K562 (cell line): ENCODE measurements around the gene RPL15. TPM values are rescaled to one million over a fixed set of nuclear protein-coding genes. Genes with fewer than 3 reads are reported as not detected.
A peak's percentile ranks its signal among the peaks of the same experiment; 100 is the strongest.

ENCODE experiments used
- ARID1B ChIP-seq: fragments of 450-650 bp; IDR thresholded peaks from 2 replicates; pipeline ENCODE4 v1.6.1; 2016; ENCODE audit warnings: antibody characterized with exemption, mild to moderate bottlenecking, inconsistent platforms
- ATF7 ChIP-seq: fragments of 450-650 bp; IDR thresholded peaks from 2 replicates; pipeline ENCODE4 v1.7.1; 2014; ENCODE audit warnings: mild to moderate bottlenecking, moderate library complexity
- CEBPG ChIP-seq, 3 experiments: fragments of 200-800 bp in 1 of 3; sonication (Bioruptor generic) in 1 of 3; sonication (generic) in 1 of 3; formaldehyde crosslinking in 1 of 3; IDR thresholded peaks in 2 of 3; conservative IDR thresholded peaks in 1 of 3; 2 replicates each; pipeline versions ENCODE4 v1.6.1 to v1.8.0; 2016 to 2022; ENCODE audit warnings: missing compliant biosample characterization in 2 of 3, missing genetic modification characterization in 2 of 3, mild to moderate bottlenecking in 1 of 3, missing genetic modification reagents in 1 of 3
- CXXC5 ChIP-seq: fragments of 250-450 bp; sonication (Bioruptor Pico); IDR thresholded peaks from 2 replicates; pipeline ENCODE4 v1.8.0; 2022; ENCODE audit warnings: inconsistent platforms, mild to moderate bottlenecking, moderate library complexity
- DDX20 ChIP-seq: fragments of 450-650 bp; IDR thresholded peaks from 2 replicates; pipeline ENCODE4 v1.6.1; 2016; ENCODE audit warnings: missing genetic modification characterization, low read depth, mild to moderate bottlenecking, missing compliant biosample characterization, moderate library complexity
- EHMT2 ChIP-seq: fragments of 450-650 bp; IDR thresholded peaks from 2 replicates; pipeline ENCODE4 v1.6.1; 2018; ENCODE audit warnings: antibody characterized with exemption
- ELF1 ChIP-seq: fragments of 200-800 bp; sonication (Bioruptor generic); IDR thresholded peaks from 2 replicates; pipeline ENCODE4 v1.6.1; 2016; ENCODE audit warnings: missing genetic modification characterization, missing compliant biosample characterization
- HNRNPH1 ChIP-seq: fragments of 200-400 bp; formaldehyde crosslinking; optimal IDR thresholded peaks from 2 replicates; pipeline ENCODE3; 2017; ENCODE audit warnings: low read depth, mild to moderate bottlenecking, low read length, moderate library complexity
- MAFK ChIP-seq: IDR thresholded peaks from 2 replicates; pipeline ENCODE4 v1.6.1; 2011; ENCODE audit warnings: low read length, improper control_type of control experiment
- MIER1 ChIP-seq: fragments of 450-650 bp; IDR thresholded peaks from 2 replicates; pipeline ENCODE4 v1.6.1; 2016; ENCODE audit warnings: antibody characterized with exemption, mild to moderate bottlenecking, low read depth
- MTF1 ChIP-seq: fragments of 250-450 bp; sonication (Bioruptor Pico); IDR thresholded peaks from 2 replicates; pipeline ENCODE4 v1.9.0; 2021; ENCODE audit warnings: moderate library complexity, mild to moderate bottlenecking, inconsistent platforms, borderline replicate concordance
- NRF1 ChIP-seq, 2 experiments: fragments of 450-650 bp; IDR thresholded peaks in 1 of 2; conservative IDR thresholded peaks in 1 of 2; 2 replicates each; pipeline ENCODE4 v1.6.1; 2014; ENCODE audit warnings: mild to moderate bottlenecking in 2 of 2
- PHF20 ChIP-seq: fragments of 450-650 bp; IDR thresholded peaks from 2 replicates; pipeline ENCODE4 v1.6.1; 2018; ENCODE audit not compliant: partially characterized antibody
- SMARCA4 ChIP-seq: fragments of 450-650 bp; IDR thresholded peaks from 2 replicates; pipeline ENCODE4 v1.6.1; 2016
- SPI1 ChIP-seq: IDR thresholded peaks from 2 replicates; pipeline ENCODE4 v1.6.1; 2011; ENCODE audit warnings: low read depth, low read length, control low read depth, borderline replicate concordance
- TAF1 ChIP-seq: IDR thresholded peaks from 2 replicates; pipeline ENCODE4 v1.6.1; 2011; ENCODE audit warnings: mild to moderate bottlenecking, low read length, moderate library complexity; ENCODE audit not compliant: insufficient read depth, control insufficient read depth, severe bottlenecking; ENCODE audit errors: extremely low read depth
- YBX1 ChIP-seq: fragments of 450-650 bp; IDR thresholded peaks from 2 replicates; pipeline ENCODE4 v1.7.1; 2016; ENCODE audit warnings: mild to moderate bottlenecking
- ZNF212 ChIP-seq: fragments of 450-650 bp; formaldehyde crosslinking; IDR thresholded peaks from 2 replicates; pipeline ENCODE4 v1.4.0; 2020; ENCODE audit warnings: mild to moderate bottlenecking
- ZNF282 ChIP-seq: sonication (generic); formaldehyde crosslinking; IDR thresholded peaks from 2 replicates; pipeline ENCODE4 v1.8.1; 2023; ENCODE audit warnings: missing genetic modification reagents
- ZNF324 ChIP-seq: fragments of 250-450 bp; sonication (Bioruptor Pico); IDR thresholded peaks from 2 replicates; pipeline ENCODE4 v1.4.0; 2020; ENCODE audit warnings: mild to moderate bottlenecking
- polyA plus RNA-seq, 8 experiments: library from polyadenylated mRNA; depleted of rRNA in 4 of 8; stranded (reverse) in 5 of 8; unstranded in 3 of 8; fragments of >200 nt; fragmentation: Nextera tagmentation in 2 of 8; fragmentation: Illumina TruSeq in 1 of 8; extraction: Ambion mirVana in 2 of 8; extraction: Trizol in 1 of 8; gene quantifications; 2 replicates each; pipeline versions ENCODE4 v1.2.1 to v1.2.3, GENCODE V29; 2011 to 2014; ENCODE audit warnings: inconsistent platforms in 1 of 8, missing spikeins in 1 of 8
- total RNA-seq, 7 experiments: library from RNA; depleted of rRNA in 6 of 7; stranded (reverse); fragments of >200 nt in 6 of 7; fragmentation: Illumina TruSeq in 2 of 7; extraction: Trizol in 2 of 7; gene quantifications; 2 replicates each; pipeline versions ENCODE4 v1.2.1 to v1.2.3, GENCODE V29; 2011 to 2021; ENCODE audit warnings: low replicate concordance in 1 of 7
- TF ChIP-seq, protein P1 (sequence below), 2 experiments: fragments of 150-350 bp in 1 of 2; IDR thresholded peaks; 2 replicates each; pipeline ENCODE4 v1.6.1; 2012 to 2016; ENCODE audit warnings: low read depth in 2 of 2, low read length in 2 of 2, mild to moderate bottlenecking in 1 of 2, moderate library complexity in 1 of 2
- TF ChIP-seq, protein P2 (sequence below): fragments of 250-450 bp; sonication (Bioruptor Pico); IDR thresholded peaks from 2 replicates; pipeline ENCODE4 v1.5.0; 2021

RPL15 gene
- total and polyA plus RNA-seq, 9 of the 15 experiments (the other 6 are each of a cell fraction or from before 2014, with no cell fraction given) = 2,393 to 8,850 (median 3,928) TPM

DNA sequence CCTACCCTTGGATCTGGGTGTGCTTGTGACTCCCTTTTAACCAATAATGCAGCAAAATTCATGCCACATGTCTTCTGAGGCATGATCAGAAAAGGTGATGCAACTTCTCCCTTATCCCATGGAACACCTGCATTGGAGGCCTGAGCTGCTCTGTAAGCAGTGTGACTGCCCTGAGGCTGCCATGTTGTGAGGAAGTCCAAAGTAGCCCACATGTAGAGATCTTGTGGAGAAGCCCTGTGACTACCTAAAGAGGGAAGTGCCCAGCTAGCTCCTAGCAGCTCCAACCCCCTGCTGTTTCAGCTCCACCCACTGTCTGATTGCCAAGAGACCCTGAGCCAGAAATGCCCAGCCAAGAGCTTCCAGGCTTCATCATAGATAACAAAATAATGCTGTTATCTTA is 21.8 kb downstream of the RPL15 start (continued):
- no peak for TF ChIP-seq MTF1 (CRISPR knock-in tag)
- TF ChIP-seq ELF1 = no peak
- TF ChIP-seq, protein P1, sequence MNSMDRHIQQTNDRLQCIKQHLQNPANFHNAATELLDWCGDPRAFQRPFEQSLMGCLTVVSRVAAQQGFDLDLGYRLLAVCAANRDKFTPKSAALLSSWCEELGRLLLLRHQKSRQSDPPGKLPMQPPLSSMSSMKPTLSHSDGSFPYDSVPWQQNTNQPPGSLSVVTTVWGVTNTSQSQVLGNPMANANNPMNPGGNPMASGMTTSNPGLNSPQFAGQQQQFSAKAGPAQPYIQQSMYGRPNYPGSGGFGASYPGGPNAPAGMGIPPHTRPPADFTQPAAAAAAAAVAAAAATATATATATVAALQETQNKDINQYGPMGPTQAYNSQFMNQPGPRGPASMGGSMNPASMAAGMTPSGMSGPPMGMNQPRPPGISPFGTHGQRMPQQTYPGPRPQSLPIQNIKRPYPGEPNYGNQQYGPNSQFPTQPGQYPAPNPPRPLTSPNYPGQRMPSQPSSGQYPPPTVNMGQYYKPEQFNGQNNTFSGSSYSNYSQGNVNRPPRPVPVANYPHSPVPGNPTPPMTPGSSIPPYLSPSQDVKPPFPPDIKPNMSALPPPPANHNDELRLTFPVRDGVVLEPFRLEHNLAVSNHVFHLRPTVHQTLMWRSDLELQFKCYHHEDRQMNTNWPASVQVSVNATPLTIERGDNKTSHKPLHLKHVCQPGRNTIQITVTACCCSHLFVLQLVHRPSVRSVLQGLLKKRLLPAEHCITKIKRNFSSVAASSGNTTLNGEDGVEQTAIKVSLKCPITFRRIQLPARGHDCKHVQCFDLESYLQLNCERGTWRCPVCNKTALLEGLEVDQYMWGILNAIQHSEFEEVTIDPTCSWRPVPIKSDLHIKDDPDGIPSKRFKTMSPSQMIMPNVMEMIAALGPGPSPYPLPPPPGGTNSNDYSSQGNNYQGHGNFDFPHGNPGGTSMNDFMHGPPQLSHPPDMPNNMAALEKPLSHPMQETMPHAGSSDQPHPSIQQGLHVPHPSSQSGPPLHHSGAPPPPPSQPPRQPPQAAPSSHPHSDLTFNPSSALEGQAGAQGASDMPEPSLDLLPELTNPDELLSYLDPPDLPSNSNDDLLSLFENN (IDR thresholded peaks at IDR 0.05; ENCODE audit: low read depth in 2 of 2, low read length in 2 of 2) = no peak
- no peak for TF ChIP-seq PHF20
- TF ChIP-seq HNRNPH1 = no peak
- TF ChIP-seq, protein P2, sequence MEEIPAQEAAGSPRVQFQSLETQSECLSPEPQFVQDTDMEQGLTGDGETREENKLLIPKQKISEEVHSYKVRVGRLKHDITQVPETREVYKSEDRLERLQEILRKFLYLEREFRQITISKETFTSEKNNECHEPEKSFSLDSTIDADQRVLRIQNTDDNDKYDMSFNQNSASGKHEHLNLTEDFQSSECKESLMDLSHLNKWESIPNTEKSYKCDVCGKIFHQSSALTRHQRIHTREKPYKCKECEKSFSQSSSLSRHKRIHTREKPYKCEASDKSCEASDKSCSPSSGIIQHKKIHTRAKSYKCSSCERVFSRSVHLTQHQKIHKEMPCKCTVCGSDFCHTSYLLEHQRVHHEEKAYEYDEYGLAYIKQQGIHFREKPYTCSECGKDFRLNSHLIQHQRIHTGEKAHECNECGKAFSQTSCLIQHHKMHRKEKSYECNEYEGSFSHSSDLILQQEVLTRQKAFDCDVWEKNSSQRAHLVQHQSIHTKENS (CRISPR knock-in tag) = no peak
- TF ChIP-seq SPI1 = peak; percentile 94
- TF ChIP-seq MIER1 = no peak
- peak; percentile 95 for TF ChIP-seq CEBPG (CRISPR knock-in tag; IDR thresholded peaks at IDR 0.05)
- TF ChIP-seq CEBPG (tag; conservative IDR thresholded peaks at IDR 0.05 in 1 of 2, IDR thresholded peaks at IDR 0.05 in 1 of 2) = peak; percentile 57 to 73
- peak; percentile 26; the same call in 1 of the 2 replicates for TF ChIP-seq SMARCA4
- peak; percentile 62 for TF ChIP-seq ARID1B
- no peak for TF ChIP-seq ZNF212 (CRISPR knock-in tag)
- no peak for TF ChIP-seq TAF1
- TF ChIP-seq CXXC5 (CRISPR knock-in tag) = peak; percentile 35
- 0 out of 4 replicates have a peak, but pooled peaks of 1 of the 2 experiments have one; percentile 11 for TF ChIP-seq NRF1 (conservative IDR thresholded peaks at IDR 0.05 in 1 of 2, IDR thresholded peaks at IDR 0.05 in 1 of 2)
- TF ChIP-seq ZNF282 (CRISPR knock-in tag) = no peak
- no peak for TF ChIP-seq YBX1
- no peak for TF ChIP-seq DDX20 (tag)
- peak; percentile 21; the same call in 1 of the 2 replicates for TF ChIP-seq EHMT2
- TF ChIP-seq ZNF324 (CRISPR knock-in tag) = no peak
- TF ChIP-seq ATF7 = peak; percentile 37; the same call in 1 of the 2 replicates
- TF ChIP-seq MAFK = no peak
